HepG2 (cell line): ENCODE results near the gene LCE4A. TPM values are rescaled to one million over a fixed set of nuclear protein-coding genes. Genes with fewer than 3 reads are reported as not detected.

Experiments
- ATAC-seq: fragments of 200-7000 bp; cut with Tn5 transposase; 3 replicates; pipeline ENCODE4 v1.9.1; 2020; ENCODE audit warnings: mild to moderate bottlenecking, moderate library complexity
- BruUV-seq: library from RNA; stranded (reverse); fragments of 400-500 nt; replicated peaks from 2 replicates; lab custom pipeline; 2021; lab: Mats Ljungman, UMichigan
- CTCF ChIA-PET: fragments of 300-600 bp; formaldehyde crosslinking; extraction: SDS; loops from one replicate; lab custom pipeline; 2021; ENCODE audit warnings: low total read pairs, inconsistent platforms, low intra/inter-chr PET ratio; lab: Yijun Ruan, JAX
- POLR2A ChIA-PET: fragments of 350-600 bp; sonication (Branson Sonifier 250); formaldehyde crosslinking; loops from one replicate; lab custom pipeline; 2020; ENCODE audit warnings: antibody characterized with exemption, inconsistent platforms; lab: Yijun Ruan, JAX
- DNase-seq: peaks from one replicate; pipeline ENCODE4 v3.0.0-alpha.2; 2015; ENCODE audit warnings: low spot score
- FAIRE-seq: peaks from 3 replicates; lab custom pipeline; 2011; peaks lifted over from hg19 to GRCh38; lab: Jason Lieb, UNC
- H2AFZ ChIP-seq: one replicate; pipeline ENCODE4 v1.6.1; 2011; ENCODE audit warnings: low read length, inconsistent platforms
- H3K27ac ChIP-seq: fragments of 300-600 bp; 3 replicates; pipeline ENCODE4 v1.8.0; 2011; ENCODE audit warnings: mixed run types, mild to moderate bottlenecking, mixed read lengths, low read length, inconsistent platforms; ENCODE audit not compliant: insufficient read depth; ENCODE audit errors: extremely low read length
- H3K27me3 ChIP-seq, 2 experiments: fragments of 200-600 bp in 1 of 2; 2 replicates in 1 of 2; 3 replicates in 1 of 2; pipeline versions ENCODE4 v1.6.0 to v1.8.0; 2011; ENCODE audit warnings: low read length in 2 of 2, mild to moderate bottlenecking in 2 of 2, moderate library complexity in 2 of 2, inconsistent platforms in 1 of 2; ENCODE audit not compliant: insufficient read depth in 2 of 2, control insufficient read depth in 1 of 2
- H3K36me3 ChIP-seq, 2 experiments: fragments of 200-600 bp in 1 of 2; replicated peaks in 1 of 2; 2 replicates in 1 of 2; 3 replicates in 1 of 2; pipeline versions ENCODE4 v1.5.1 to v1.8.0; 2011; ENCODE audit warnings: low read length in 2 of 2, inconsistent platforms in 1 of 2; ENCODE audit not compliant: insufficient read depth in 2 of 2, control insufficient read depth in 1 of 2
- H3K4me1 ChIP-seq: 2 replicates; pipeline ENCODE4 v1.5.1; 2012; ENCODE audit warnings: low read length, inconsistent platforms; ENCODE audit not compliant: insufficient read depth
- H3K4me2 ChIP-seq: 2 replicates; pipeline ENCODE4 v1.6.0; 2011; ENCODE audit warnings: low read depth, low read length, inconsistent platforms
- H3K4me3 ChIP-seq, 3 experiments: fragments of 200-600 bp in 1 of 3; sonication (generic), shearing (Covaris generic) in 1 of 3; replicated peaks in 1 of 3; 2 replicates each; pipeline ENCODE4 v1.5.1; 2011 to 2016; ENCODE audit warnings: low read length in 3 of 3, inconsistent platforms in 2 of 3, low read depth in 2 of 3, mild to moderate bottlenecking in 2 of 3, control low read depth in 1 of 3, mixed read lengths in 1 of 3; ENCODE audit not compliant: insufficient read depth in 1 of 3
- H3K79me2 ChIP-seq: one replicate; pipeline ENCODE4 v1.6.1; 2011; ENCODE audit warnings: low read length, inconsistent platforms; ENCODE audit not compliant: insufficient read depth
- H3K9ac ChIP-seq: 2 replicates; pipeline ENCODE4 v1.6.0; 2011; ENCODE audit warnings: mild to moderate bottlenecking, low read depth, low read length, inconsistent platforms; ENCODE audit not compliant: insufficient read depth
- H3K9me3 ChIP-seq: 2 replicates; pipeline ENCODE4 v1.5.1; 2012; ENCODE audit warnings: mild to moderate bottlenecking, low read length
- H4K20me1 ChIP-seq: 2 replicates; pipeline ENCODE4 v1.6.0; 2011; ENCODE audit warnings: inconsistent platforms, mild to moderate bottlenecking, low read length, moderate library complexity; ENCODE audit not compliant: insufficient read depth
- AGO2 ChIP-seq: fragments of 200-400 bp; formaldehyde crosslinking; optimal IDR thresholded peaks from 2 replicates; pipeline ENCODE3; 2017; ENCODE audit warnings: mild to moderate bottlenecking, low read depth, low read length, moderate library complexity
- ATM ChIP-seq: fragments of 450-650 bp; IDR thresholded peaks from 2 replicates; pipeline ENCODE4 v1.7.1; 2017; ENCODE audit warnings: mild to moderate bottlenecking, borderline replicate concordance
- BRF2 ChIP-seq: sonication (generic); formaldehyde crosslinking; IDR thresholded peaks from 2 replicates; pipeline ENCODE4 v1.8.1; 2022; ENCODE audit warnings: mild to moderate bottlenecking, missing genetic modification reagents
- CBX5 ChIP-seq: sonication (generic); formaldehyde crosslinking; IDR thresholded peaks from 2 replicates; pipeline ENCODE4 v1.4.0; 2020; ENCODE audit warnings: missing genetic modification reagents, borderline replicate concordance
- DRAP1 ChIP-seq: IDR thresholded peaks from 2 replicates; pipeline ENCODE4 v1.6.1; 2016; ENCODE audit warnings: missing genetic modification reagents, missing compliant biosample characterization
- GABPA ChIP-seq, 2 experiments: IDR thresholded peaks; 2 replicates each; pipeline ENCODE4 v1.6.1; 2011 to 2016; ENCODE audit warnings: low read depth in 2 of 2, low read length in 1 of 2, missing biosample characterization in 1 of 2, missing genetic modification characterization in 1 of 2
- GABPB1 ChIP-seq: IDR thresholded peaks from 2 replicates; pipeline ENCODE4 v1.6.1; 2016; ENCODE audit warnings: mild to moderate bottlenecking, missing genetic modification reagents, moderate library complexity, missing compliant biosample characterization
- HNF4A ChIP-seq: sonication (generic); formaldehyde crosslinking; IDR thresholded peaks from 2 replicates; pipeline ENCODE4 v1.4.0; 2020; ENCODE audit warnings: missing genetic modification reagents
- HNF4G ChIP-seq, 2 experiments: sonication (generic) in 1 of 2; formaldehyde crosslinking in 1 of 2; IDR thresholded peaks; 2 replicates each; pipeline versions ENCODE4 v1.4.0 to v1.6.1; 2011 to 2020; ENCODE audit warnings: borderline replicate concordance in 2 of 2, low read depth in 2 of 2, mild to moderate bottlenecking in 2 of 2, low read length in 1 of 2, missing genetic modification reagents in 1 of 2, moderate library complexity in 1 of 2
- HOXA3 ChIP-seq: sonication (generic); formaldehyde crosslinking; IDR thresholded peaks from 2 replicates; pipeline ENCODE4 v1.5.0; 2020; ENCODE audit warnings: missing genetic modification reagents
- IRX3 ChIP-seq: sonication (generic); formaldehyde crosslinking; IDR thresholded peaks from 2 replicates; pipeline ENCODE4 v1.8.1; 2023; ENCODE audit warnings: mild to moderate bottlenecking, low read depth, missing genetic modification reagents, borderline replicate concordance
- MAFF ChIP-seq: IDR thresholded peaks from 2 replicates; pipeline ENCODE4 v1.6.1; 2011; ENCODE audit warnings: low read depth, low read length, improper control_type of control experiment
- NCOR1 ChIP-seq: fragments of 200-600 bp; sonication (generic); IDR thresholded peaks from 2 replicates; pipeline ENCODE4 v1.7.0; 2017; ENCODE audit warnings: antibody characterized with exemption, low read length, borderline replicate concordance
- SALL1 ChIP-seq: sonication (generic); formaldehyde crosslinking; IDR thresholded peaks from 2 replicates; pipeline ENCODE4 v1.8.0; 2022; ENCODE audit warnings: mild to moderate bottlenecking, missing genetic modification reagents
- SKI ChIP-seq: fragments of 450-650 bp; IDR thresholded peaks from one replicate; pipeline ENCODE4 v1.6.1; 2018; ENCODE audit warnings: mild to moderate bottlenecking; ENCODE audit not compliant: partially characterized antibody
- SNAI1 ChIP-seq: sonication (generic); formaldehyde crosslinking; IDR thresholded peaks from 2 replicates; pipeline ENCODE4 v1.5.0; 2020; ENCODE audit warnings: mild to moderate bottlenecking, missing genetic modification reagents, borderline replicate concordance
- TEF ChIP-seq: sonication (generic); formaldehyde crosslinking; IDR thresholded peaks from 2 replicates; pipeline ENCODE4 v1.5.0; 2020; ENCODE audit warnings: missing genetic modification reagents
- ZBTB7B ChIP-seq: sonication (generic); formaldehyde crosslinking; IDR thresholded peaks from 2 replicates; pipeline ENCODE4 v1.4.0; 2020; ENCODE audit warnings: missing genetic modification reagents
- ZKSCAN5 ChIP-seq: sonication (generic); formaldehyde crosslinking; IDR thresholded peaks from 2 replicates; pipeline ENCODE4 v1.5.1; 2020; ENCODE audit warnings: mild to moderate bottlenecking, missing genetic modification reagents
- ZMAT5 ChIP-seq: sonication (generic); formaldehyde crosslinking; IDR thresholded peaks from 2 replicates; pipeline ENCODE4 v1.5.0; 2020; ENCODE audit warnings: mild to moderate bottlenecking, low read depth, missing genetic modification reagents, borderline replicate concordance
- ZNF235 ChIP-seq: sonication (generic); formaldehyde crosslinking; IDR thresholded peaks from 2 replicates; pipeline ENCODE4 v1.8.1; 2023; ENCODE audit warnings: mild to moderate bottlenecking, missing genetic modification reagents, borderline replicate concordance
- ZNF263 ChIP-seq: sonication (generic); formaldehyde crosslinking; IDR thresholded peaks from 2 replicates; pipeline ENCODE4 v1.4.0; 2020; ENCODE audit warnings: missing genetic modification reagents
- ZNF562 ChIP-seq: sonication (generic); formaldehyde crosslinking; IDR thresholded peaks from 2 replicates; pipeline ENCODE4 v1.8.0; 2022; ENCODE audit warnings: missing genetic modification reagents, borderline replicate concordance
- ZSCAN22 ChIP-seq: sonication (generic); formaldehyde crosslinking; IDR thresholded peaks from 2 replicates; pipeline ENCODE4 v1.4.0; 2020; ENCODE audit warnings: mild to moderate bottlenecking, missing genetic modification reagents
- WGBS: methylation state at CpG from one replicate; pipeline ENCODE4 v1.1.6; 2017; ENCODE audit warnings: low lambda C conversion rate; 5-methylcytosine and 5-hydroxymethylcytosine counted together
- in situ Hi-C: cut with HindIII; loops from 2 replicates; pipeline ENCODE4 v1.10.0; 2017; ENCODE audit warnings: low pct_unique_long_range_greater_than_20kb; ENCODE audit not compliant: extremely low pct_ligation_motif_present
- intact Hi-C: fragments of 100-400 bp; cut with micrococcal nuclease; formaldehyde crosslinking; loops from one replicate; pipeline ENCODE4 v1.10.0; 2022; ENCODE audit not compliant: unreplicated experiment
- polyA plus RNA-seq, 8 experiments: library from polyadenylated mRNA; depleted of rRNA in 3 of 8; stranded (reverse) in 7 of 8; unstranded in 1 of 8; fragments of >200 nt; fragmentation: Illumina TruSeq in 4 of 8; extraction: Trizol in 4 of 8; gene quantifications; 2 replicates each; pipeline versions ENCODE4 v1.2.1 to v1.2.3, GENCODE V29; 2011 to 2016; ENCODE audit warnings: low read depth in 4 of 8, missing spikeins in 1 of 8, mixed read lengths in 1 of 8; ENCODE audit not compliant: insufficient read depth in 1 of 8
- total RNA-seq, 5 experiments: library from RNA; depleted of rRNA; stranded (reverse); fragments of >200 nt; fragmentation: Illumina TruSeq; extraction: Trizol; gene quantifications; 2 replicates each; pipeline ENCODE4 v1.2.3, GENCODE V29; 2016; ENCODE audit warnings: low read depth in 1 of 5

Gene LCE4A
- total and polyA plus RNA-seq, 2 of the 13 experiments (the other 11 are each of a cell fraction or from before 2014, with no cell fraction given): not detected

- DNase-seq: peak; percentile 16
- Histone ChIP-seq H4K20me1 (no peaks in the 10 kb centered on the region), H3K4me2 (no peak overlapping the region), H3K79me2 (no peaks in the 10 kb centered on the region), H3K9ac (no peak overlapping the region), H3K27me3 (no peaks in the 10 kb centered on the region), H3K36me3 (no peaks in the 10 kb centered on the region), H2AFZ (no peak overlapping the region), H3K4me3 (no peak overlapping the region), H3K9me3 (no peaks in the 10 kb centered on the region), H3K27ac (no peak overlapping the region), H3K4me1 (no peaks in the 10 kb centered on the region)
- no TSS peak for BruUV-seq
- ATAC-seq: peak; percentile 80
- WGBS: 5% methylated on average over 3 of the region's 3 CpGs
- intact Hi-C loops (no loop called here), in situ Hi-C loops (no loop called here)
- CTCF ChIA-PET: no interaction called here
- FAIRE-seq: no peak
- POLR2A ChIA-PET: no interaction called here
- TF ChIP-seq GABPB1 (CRISPR knock-in tag): no peak
- TF ChIP-seq HNF4G (IDR thresholded peaks at IDR 0.05; ENCODE audit: borderline replicate concordance, low read depth, low read length): peak; percentile 50; the same call in 1 of the 2 replicates
- no peak; the same call in 1 of the 2 replicates for TF ChIP-seq HNF4G (CRISPR knock-in tag; IDR thresholded peaks at IDR 0.05; ENCODE audit: borderline replicate concordance, low read depth)
- peak; percentile 29; the same call in 1 of the 2 replicates for TF ChIP-seq SALL1 (CRISPR knock-in tag)
- TF ChIP-seq NCOR1: peak; percentile 30; the same call in 1 of the 2 replicates
- TF ChIP-seq AGO2: no peak
- TF ChIP-seq CBX5 (CRISPR knock-in tag): no peak
- no peak for TF ChIP-seq ZNF235 (CRISPR knock-in tag)
- TF ChIP-seq BRF2: no peak
- TF ChIP-seq ZSCAN22 (CRISPR knock-in tag): no peak
- TF ChIP-seq ZKSCAN5 (CRISPR knock-in tag): peak; percentile 87
- no peak for TF ChIP-seq ZNF562 (CRISPR knock-in tag)
- no peak for TF ChIP-seq DRAP1 (CRISPR knock-in tag)
- TF ChIP-seq SNAI1 (CRISPR knock-in tag): no peak
- TF ChIP-seq ZBTB7B: no peak
- peak; percentile 83 for TF ChIP-seq HNF4A
- no peak for TF ChIP-seq TEF (CRISPR knock-in tag)
- TF ChIP-seq IRX3: no peak
- peak; percentile 99 for TF ChIP-seq ZNF263 (CRISPR knock-in tag)
- no peak for TF ChIP-seq ZMAT5 (CRISPR knock-in tag)
- no peak for TF ChIP-seq ATM
- TF ChIP-seq GABPA (IDR thresholded peaks at IDR 0.05; ENCODE audit: low read depth, low read length): no peak
- TF ChIP-seq GABPA (CRISPR knock-in tag; IDR thresholded peaks at IDR 0.05; ENCODE audit: low read depth): peak; percentile 31; the same call in 1 of the 2 replicates
- no peak for TF ChIP-seq HOXA3 (CRISPR knock-in tag)
- TF ChIP-seq SKI: peak; percentile 11
- TF ChIP-seq MAFF: peak; percentile 64
Observed at GRCh38 chr1:152658649-152659048, 49.3 kb upstream of the LCE4A start.
